Right lobe of liver (tissue), 4 donors: ENCODE data around the gene RPGRIP1L.

Source experiments
- CTCF ChIP-seq, 4 donors: fragments of 200-600 bp in 3 of 4; fragments of 450-650 bp in 1 of 4; IDR thresholded peaks; one replicate each; pipeline versions ENCODE4 v1.5.1 to v1.8.0; 2016 to 2022; ENCODE audit warnings: antibody characterized with exemption in 4 of 4, mild to moderate bottlenecking in 2 of 4
- POLR2A ChIP-seq: fragments of 450-650 bp; IDR thresholded peaks from one replicate; pipeline ENCODE4 v1.6.1; 2017; ENCODE audit warnings: antibody characterized with exemption, mild to moderate bottlenecking
- donor health status: DM: no; HTN: no; CAD: no.
- donor health status: DM: no; HTN: no; CAD: no.
- donor health status: DM: no; HTN: yes; CAD: no.

GRCh38 chr16:53753431-53753830, 49.8 kb upstream of the RPGRIP1L start:
- TF ChIP-seq CTCF (IDR thresholded peaks at IDR 0.05): no peak
- no peak for TF ChIP-seq POLR2A
